H9 (cell line): ENCODE results near the gene OR13C8. TPM values are rescaled to one million over a fixed set of nuclear protein-coding genes. Genes with fewer than 3 reads are reported as not detected.

Experiments used
- DNase-seq: peaks from one replicate; pipeline ENCODE4 v3.0.0-alpha.2; 2017
- H2AFZ ChIP-seq: one replicate; pipeline ENCODE4 v1.6.1; 2013; ENCODE audit warnings: mild to moderate bottlenecking, low read length, control low read depth, moderate library complexity
- H2AK5ac ChIP-seq: 2 replicates; pipeline ENCODE4 v1.6.1; 2013; ENCODE audit warnings: low read length, control low read depth, mixed read lengths; ENCODE audit not compliant: insufficient read length
- H2BK120ac ChIP-seq: one replicate; pipeline ENCODE4 v1.6.1; 2013; ENCODE audit warnings: low read depth, mild to moderate bottlenecking, low read length, control low read depth, inconsistent platforms; ENCODE audit not compliant: poor library complexity, severe bottlenecking
- H2BK12ac ChIP-seq: 2 replicates; pipeline ENCODE4 v1.6.1; 2013; ENCODE audit warnings: low read length, control low read depth, mixed read lengths, low read depth; ENCODE audit not compliant: insufficient read length
- H2BK15ac ChIP-seq: 2 replicates; pipeline ENCODE4 v1.6.1; 2013; ENCODE audit warnings: low read depth, low read length, control low read depth
- H2BK20ac ChIP-seq: one replicate; pipeline ENCODE4 v1.6.1; 2013; ENCODE audit warnings: low read depth, mild to moderate bottlenecking, low read length, control low read depth, inconsistent platforms; ENCODE audit not compliant: poor library complexity, severe bottlenecking
- H2BK5ac ChIP-seq: 2 replicates; pipeline ENCODE4 v1.6.1; 2013; ENCODE audit warnings: low read length, control low read depth, mixed read lengths; ENCODE audit not compliant: insufficient read length
- H3K14ac ChIP-seq: 2 replicates; pipeline ENCODE4 v1.6.1; 2013; ENCODE audit warnings: low read length, control low read depth; ENCODE audit not compliant: insufficient read depth
- H3K18ac ChIP-seq: 2 replicates; pipeline ENCODE4 v1.6.1; 2013; ENCODE audit warnings: low read depth, mild to moderate bottlenecking, mixed read lengths, low read length, control low read depth; ENCODE audit not compliant: insufficient read length
- H3K23ac ChIP-seq: 2 replicates; pipeline ENCODE4 v1.6.1; 2013; ENCODE audit warnings: low read length, control low read depth, mixed read lengths, low read depth; ENCODE audit not compliant: insufficient read length
- H3K23me2 ChIP-seq: 2 replicates; pipeline ENCODE4 v1.6.1; 2013; ENCODE audit warnings: low read depth, mild to moderate bottlenecking, mixed read lengths, low read length, control low read depth; ENCODE audit not compliant: insufficient read length, poor library complexity, severe bottlenecking
- H3K27ac ChIP-seq: 2 replicates; pipeline ENCODE4 v1.5.1; 2013; ENCODE audit warnings: low read length, control low read depth, mixed read lengths, low read depth; ENCODE audit not compliant: insufficient read length
- H3K27me3 ChIP-seq: 2 replicates; pipeline ENCODE4 v1.6.1; 2013; ENCODE audit warnings: low read length, control low read depth, inconsistent platforms; ENCODE audit not compliant: insufficient read depth
- H3K4ac ChIP-seq: 2 replicates; pipeline ENCODE4 v1.6.1; 2013; ENCODE audit warnings: low read depth, mild to moderate bottlenecking, control low read depth, inconsistent platforms, low read length, moderate library complexity
- H3K4me1 ChIP-seq: 2 replicates; pipeline ENCODE4 v1.6.1; 2013; ENCODE audit warnings: low read length, control low read depth, inconsistent platforms; ENCODE audit not compliant: insufficient read depth
- H3K4me2 ChIP-seq: 2 replicates; pipeline ENCODE4 v1.6.1; 2013; ENCODE audit warnings: low read length, control low read depth, mixed read lengths; ENCODE audit not compliant: insufficient read length, insufficient read depth
- H3K56ac ChIP-seq: 2 replicates; pipeline ENCODE4 v1.6.1; 2013; ENCODE audit warnings: low read depth, mild to moderate bottlenecking, mixed read lengths, low read length, control low read depth; ENCODE audit not compliant: insufficient read length
- H3K79me1 ChIP-seq: 2 replicates; pipeline ENCODE4 v1.6.1; 2013; ENCODE audit warnings: low read depth, mild to moderate bottlenecking, moderate library complexity, low read length, control low read depth, inconsistent platforms; ENCODE audit not compliant: insufficient read depth, poor library complexity, severe bottlenecking
- H3K79me2 ChIP-seq: 2 replicates; pipeline ENCODE4 v1.6.1; 2013; ENCODE audit warnings: low read length, control low read depth, inconsistent platforms; ENCODE audit not compliant: insufficient read depth
- H3K9ac ChIP-seq: 2 replicates; pipeline ENCODE4 v1.6.1; 2013; ENCODE audit warnings: low read length, control low read depth, mixed read lengths; ENCODE audit not compliant: insufficient read length; ENCODE audit errors: extremely low read depth
- H3K9me3 ChIP-seq: one replicate; pipeline ENCODE4 v1.6.1; 2013; ENCODE audit warnings: low read depth, low read length, inconsistent platforms; ENCODE audit not compliant: control insufficient read depth
- H3T11ph ChIP-seq: one replicate; pipeline ENCODE4 v1.6.1; 2013; ENCODE audit warnings: mild to moderate bottlenecking, low read length, control low read depth, inconsistent platforms
- H4K20me1 ChIP-seq: one replicate; pipeline ENCODE4 v1.6.1; 2013; ENCODE audit not compliant: control insufficient read depth, insufficient read length, insufficient read depth
- H4K5ac ChIP-seq: 2 replicates; pipeline ENCODE4 v1.6.1; 2013; ENCODE audit warnings: low read depth, mild to moderate bottlenecking, mixed read lengths, low read length, control low read depth; ENCODE audit not compliant: insufficient read length
- H4K8ac ChIP-seq: replicated peaks from 2 replicates; pipeline ENCODE4 v1.6.1; 2013; ENCODE audit warnings: low read length, control low read depth, mixed read lengths, low read depth; ENCODE audit not compliant: insufficient read length
- H4K91ac ChIP-seq: 2 replicates; pipeline ENCODE4 v1.6.1; 2013; ENCODE audit warnings: low read depth, mild to moderate bottlenecking, moderate library complexity, mixed read lengths, low read length, control low read depth; ENCODE audit not compliant: insufficient read length
- H3K27ac Mint-ChIP-seq, 3 experiments: 2 replicates in 2 of 3; 3 replicates in 1 of 3; pipeline ENCODE4 v1.8.0; 2020 to 2021; ENCODE audit warnings: mixed read lengths in 3 of 3, mild to moderate bottlenecking in 1 of 3, moderate library complexity in 1 of 3
- H3K27me3 Mint-ChIP-seq: 2 replicates; pipeline ENCODE4 v1.8.0; 2021; ENCODE audit warnings: low read depth, mild to moderate bottlenecking, moderate library complexity, mixed read lengths
- H3K36me3 Mint-ChIP-seq, 3 experiments: 2 replicates in 2 of 3; 3 replicates in 1 of 3; pipeline ENCODE4 v1.8.0; 2020 to 2021; ENCODE audit warnings: low read depth in 3 of 3, mixed read lengths in 3 of 3; ENCODE audit not compliant: insufficient read depth in 1 of 3
- H3K4me1 Mint-ChIP-seq, 2 experiments: 2 replicates each; pipeline ENCODE4 v1.8.0; 2020; ENCODE audit warnings: mixed read lengths in 2 of 2
- H3K4me3 Mint-ChIP-seq, 2 experiments: 2 replicates in 1 of 2; 3 replicates in 1 of 2; pipeline ENCODE4 v1.8.0; 2020 to 2021; ENCODE audit warnings: mild to moderate bottlenecking in 2 of 2, mixed read lengths in 2 of 2, moderate library complexity in 1 of 2
- H3K9me3 Mint-ChIP-seq, 2 experiments: 2 replicates in 1 of 2; 3 replicates in 1 of 2; pipeline ENCODE4 v1.8.0; 2020; ENCODE audit warnings: mild to moderate bottlenecking in 2 of 2, mixed read lengths in 2 of 2, moderate library complexity in 1 of 2
- CTCF ChIP-seq: fragments of 200-600 bp; sonication (generic); conservative IDR thresholded peaks from 3 replicates; pipeline ENCODE4 v1.8.0; 2021; ENCODE audit warnings: antibody characterized with exemption, mild to moderate bottlenecking
- total RNA-seq: library from RNA; stranded (reverse); gene quantifications from 2 replicates; pipeline ENCODE4 v1.2.1, GENCODE V29; 2021

Gene OR13C8
- total RNA-seq, 1 experiment from 2014 or later = not detected

GRCh38 chr9:104527109-104527508, 41.9 kb upstream of the OR13C8 start, which contains the start of gene OR13C4:
Gene OR13C4 (minus strand): TSS chr9:104527209. CDS start chr9:104527209, 0 bp downstream.
- Histone ChIP-seq H2BK120ac (no peak within 1 kb of the TSS), H4K91ac (no peak within 1 kb of the TSS), H2BK5ac (no peak within 1 kb of the TSS), H4K20me1 (no peaks in the 10 kb centered on the region), H3K9me3 (no peaks in the 10 kb centered on the region), H2AFZ (no peak within 1 kb of the TSS), H3K27me3 (no peaks in the 10 kb centered on the region), H3K56ac (no peak within 1 kb of the TSS), H4K5ac (no peak within 1 kb of the TSS), H2BK15ac (no peak within 1 kb of the TSS), H3K4ac (no peak within 1 kb of the TSS), H2BK12ac (no peak within 1 kb of the TSS), H3K4me2 (no peak within 1 kb of the TSS), H3K79me2 (no peaks in the 10 kb centered on the region), H2AK5ac (no peak within 1 kb of the TSS), H3K4me1 (no peaks in the 10 kb centered on the region), H3K27ac (no peak within 1 kb of the TSS), H3K14ac (no peak within 1 kb of the TSS), H4K8ac (no peak within 1 kb of the TSS), H3K23me2 (no peaks in the 10 kb centered on the region), H3K18ac (no peak within 1 kb of the TSS), H3T11ph (no peak within 1 kb of the TSS), H3K23ac (no peak within 1 kb of the TSS), H3K9ac (no peak within 1 kb of the TSS), H2BK20ac (no peak within 1 kb of the TSS), H3K79me1 (no peaks in the 10 kb centered on the region)
- TF ChIP-seq CTCF = no peak
- Mint-ChIP-seq H3K4me1 (peaks cover 1% of the 10 kb centered on the region in 2 experiments), H3K27me3 (no peaks in the 10 kb centered on the region), H3K36me3 (0 out of 7 replicates have a peak, but pooled peaks cover 0 to 2% (median 0%) of the 10 kb centered on the region in 3 experiments), H3K27ac (no peak within 1 kb of the TSS), H3K9me3 (peaks cover 7 to 11% of the 10 kb centered on the region in 2 experiments; a peak in 2 of 5 replicates), H3K4me3 (no peak within 1 kb of the TSS)
- no peak for DNase-seq
